Left hindlimb (tissue), 1 donor: ENCODE measurements around the gene SMIM36.
"Not testable (repeated sequence)": the region's sequence is repeated elsewhere in the genome, so short reads cannot be mapped to it uniquely, and the experiment has no call there.

Experiments
- DNase-seq: peaks from one replicate; pipeline ENCODE4 v3.0.0-alpha.2; 2018

Gene SMIM36

GRCh38 chr17:55510986-55511721, at the start of gene SMIM36:
TSS of gene SMIM36 (minus strand) at chr17:55511452.
- DNase-seq: no peak

GRCh38 chr17:55555772-55556171, 44.5 kb upstream of the SMIM36 start:
- DNase-seq: no peak

- no peak for DNase-seq
These were observed 37.9 kb upstream of the SMIM36 start for GRCh38 chr17:55549140-55549539.

GRCh38 chr17:55546991-55547664, 35.9 kb upstream of the SMIM36 start:
- DNase-seq: no peak

- no peak for DNase-seq
These were observed 35.2 kb upstream of the SMIM36 start for GRCh38 chr17:55546481-55546880.

- no peak for DNase-seq
These were observed 34.6 kb upstream of the SMIM36 start for GRCh38 chr17:55545806-55546205.

GRCh38 chr17:55543709-55544108, 32.5 kb upstream of the SMIM36 start:
- no peak for DNase-seq

- DNase-seq: no peak
These were observed 29.3 kb upstream of the SMIM36 start for GRCh38 chr17:55540414-55541091.

GRCh38 chr17:55536205-55536604, 25.0 kb upstream of the SMIM36 start:
- DNase-seq: no peak

- no peak for DNase-seq
These were observed 22.4 kb upstream of the SMIM36 start for GRCh38 chr17:55533608-55534007.

- DNase-seq: no peak
These were observed 21.4 kb upstream of the SMIM36 start for GRCh38 chr17:55532670-55533069.

- DNase-seq: no peak
These were observed 19.9 kb upstream of the SMIM36 start for GRCh38 chr17:55531053-55531728.

- no peak for DNase-seq
These were observed 18.8 kb upstream of the SMIM36 start for GRCh38 chr17:55530064-55530463.

GRCh38 chr17:55527540-55528118, 16.4 kb upstream of the SMIM36 start:
- peak; percentile 74 for DNase-seq

- DNase-seq: no peak
These were observed 13.4 kb upstream of the SMIM36 start for GRCh38 chr17:55524440-55525220.

- not testable (repeated sequence) for DNase-seq
These were observed 11.8 kb upstream of the SMIM36 start for GRCh38 chr17:55523032-55523431.

- DNase-seq: no peak
These were observed 9.9 kb upstream of the SMIM36 start for GRCh38 chr17:55521186-55521585.

- no peak for DNase-seq
These were observed 9.2 kb upstream of the SMIM36 start for GRCh38 chr17:55520402-55520801.

- DNase-seq: no peak
These were observed 7.3 kb upstream of the SMIM36 start for GRCh38 chr17:55518510-55518909.

GRCh38 chr17:55513885-55514590, 2.8 kb upstream of the SMIM36 start:
- DNase-seq: peak; percentile 54

- not testable (repeated sequence) for DNase-seq
These were observed 3.6 kb downstream of the SMIM36 start for GRCh38 chr17:55507669-55508068.
